Glomerular visceral epithelial cell (primary cell): ENCODE results near the gene SUPT3H.
"Not testable (repeated sequence)": the region's sequence is repeated elsewhere in the genome, so short reads cannot be mapped to it uniquely, and the experiment has no call there.

Source experiments
- DNase-seq: peaks from one replicate; pipeline ENCODE4 v3.0.0-alpha.2; 2016; ENCODE audit errors: extremely low spot score

SUPT3H gene

DNA sequence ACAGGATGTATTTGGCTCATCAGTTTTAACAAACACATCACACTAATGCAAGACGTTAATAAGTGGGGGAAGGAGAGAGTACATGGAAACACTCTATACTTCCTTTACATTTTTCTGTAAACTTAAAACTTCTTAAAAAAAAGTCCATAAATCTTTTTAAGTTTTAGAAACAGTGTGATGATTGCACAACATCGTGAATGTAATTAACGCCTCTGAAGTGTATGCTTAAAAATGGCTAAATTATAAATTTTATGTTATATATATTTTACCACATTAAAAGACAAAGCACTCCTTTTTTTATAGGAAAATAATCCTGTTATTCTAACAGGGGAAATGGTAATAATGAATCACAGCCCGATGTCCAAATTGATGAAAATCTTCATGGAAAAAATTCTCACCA lies 193.7 kb downstream of the SUPT3H start:
- DNase-seq, result no peak

DNA sequence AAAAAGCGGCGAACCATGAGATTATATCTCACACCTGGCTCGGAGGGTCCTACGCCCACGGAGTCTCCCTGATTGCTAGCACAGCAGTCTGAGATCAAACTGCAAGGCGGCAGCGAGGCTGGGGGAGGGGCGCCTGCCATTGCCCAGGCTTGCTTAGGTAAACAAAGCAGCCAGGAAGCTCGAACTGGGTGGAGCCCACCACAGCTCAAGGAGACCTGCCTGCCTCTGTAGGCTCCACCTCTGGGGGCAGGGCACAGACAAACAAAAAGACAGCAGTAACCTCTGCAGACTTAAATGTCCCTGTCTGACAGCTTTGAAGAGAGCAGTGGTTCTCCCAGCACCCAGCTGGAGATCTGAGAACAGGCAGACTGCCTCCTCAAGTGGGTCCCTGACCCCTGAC lies 201.4 kb downstream of the SUPT3H start:
- DNase-seq, result not testable (repeated sequence)

DNA sequence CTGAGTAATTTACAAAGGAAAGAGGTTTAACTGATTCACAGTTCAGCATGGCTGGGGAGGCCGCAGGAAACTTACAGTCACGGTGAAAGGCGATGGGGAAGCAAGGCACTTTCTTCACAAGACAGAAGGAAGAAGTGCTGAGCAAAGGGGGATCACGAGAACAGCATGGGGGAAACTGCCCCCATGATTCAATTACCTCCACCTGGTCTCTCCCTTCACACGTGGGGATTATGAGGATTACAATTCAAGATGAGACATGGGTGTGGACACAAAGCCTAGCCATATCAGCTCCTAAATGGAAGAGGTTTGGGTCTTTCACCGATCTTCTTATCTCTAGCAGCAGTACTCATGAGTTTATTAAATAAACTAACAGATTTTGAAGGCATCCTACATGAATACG lies 202.5 kb downstream of the SUPT3H start:
- no peak for DNase-seq

DNA sequence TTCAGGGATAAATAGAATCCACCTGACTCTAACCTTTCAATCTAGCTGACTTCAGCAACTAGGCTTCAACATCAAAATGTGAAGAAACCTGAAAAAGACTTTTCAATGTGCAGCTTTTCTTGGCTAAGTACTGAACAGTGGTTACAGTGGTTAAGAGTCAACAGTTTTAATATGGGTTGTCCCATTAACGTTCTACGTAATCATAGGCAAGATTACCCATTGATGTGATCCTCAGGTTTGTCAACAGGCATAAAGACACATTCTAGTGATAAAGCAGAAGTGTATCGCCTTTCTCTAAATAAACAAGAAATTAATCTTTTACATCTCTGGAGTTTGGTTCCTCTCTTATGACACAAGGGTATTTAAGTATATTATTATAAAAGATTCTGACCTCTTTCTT lies 203.7 kb downstream of the SUPT3H start:
- no peak for DNase-seq

DNA sequence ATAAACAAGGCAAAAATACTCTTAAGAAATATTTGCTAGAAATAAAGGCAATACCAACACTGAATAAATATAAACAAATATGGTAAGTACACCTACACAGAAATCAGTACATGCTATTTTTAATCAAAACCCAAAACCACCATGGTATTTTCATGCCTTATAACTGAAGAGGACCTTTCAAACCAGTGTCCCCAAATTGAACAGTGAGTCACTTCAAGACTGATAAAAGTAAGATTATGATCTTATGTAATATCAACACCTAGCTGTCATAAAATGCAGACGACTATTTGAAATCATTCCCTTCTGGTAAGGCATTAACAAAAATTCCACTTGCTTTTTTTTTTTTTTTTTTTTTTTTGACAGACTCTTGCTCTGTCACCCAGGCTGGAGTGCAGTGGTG lies 206.4 kb downstream of the SUPT3H start:
- DNase-seq, result no peak

DNA sequence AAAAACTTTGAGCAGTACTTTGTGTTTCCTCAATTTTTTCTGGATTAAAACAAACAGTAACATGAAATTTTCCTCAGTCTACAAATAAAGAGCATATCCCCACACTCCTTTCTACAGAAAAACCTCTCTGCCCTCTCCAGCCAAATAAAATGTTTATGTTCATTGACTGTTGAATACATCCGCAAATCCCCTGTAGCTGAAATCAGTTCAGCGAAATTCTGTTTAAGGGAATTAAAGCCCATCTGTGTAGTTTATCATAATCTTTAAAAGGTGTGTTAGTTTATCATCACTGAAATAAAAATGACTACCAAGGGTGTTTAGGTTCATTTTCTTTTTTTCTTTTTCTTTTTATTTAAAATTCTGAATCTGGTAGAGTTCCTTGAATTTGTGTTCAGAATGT lies 207.4 kb downstream of the SUPT3H start:
- no peak for DNase-seq

DNA sequence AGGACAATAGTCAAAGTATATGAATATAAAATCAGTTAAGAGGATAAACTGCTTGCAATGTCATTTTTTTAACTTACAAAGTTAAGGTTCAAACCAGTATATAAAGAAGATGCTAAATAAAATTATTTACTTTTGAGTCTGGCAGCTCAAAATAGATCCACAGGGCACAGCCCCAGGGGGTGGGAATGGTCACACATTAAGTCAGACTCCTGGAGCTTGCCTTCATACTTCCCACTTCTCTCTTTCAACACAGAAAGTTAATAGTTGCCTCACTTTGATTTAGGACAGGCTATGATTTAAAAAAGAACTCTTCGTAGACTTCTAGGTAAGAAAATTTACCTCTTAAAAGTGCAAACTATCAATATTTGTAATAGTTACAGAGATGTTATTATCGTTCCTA lies 207.9 kb downstream of the SUPT3H start:
- no peak for DNase-seq

DNA sequence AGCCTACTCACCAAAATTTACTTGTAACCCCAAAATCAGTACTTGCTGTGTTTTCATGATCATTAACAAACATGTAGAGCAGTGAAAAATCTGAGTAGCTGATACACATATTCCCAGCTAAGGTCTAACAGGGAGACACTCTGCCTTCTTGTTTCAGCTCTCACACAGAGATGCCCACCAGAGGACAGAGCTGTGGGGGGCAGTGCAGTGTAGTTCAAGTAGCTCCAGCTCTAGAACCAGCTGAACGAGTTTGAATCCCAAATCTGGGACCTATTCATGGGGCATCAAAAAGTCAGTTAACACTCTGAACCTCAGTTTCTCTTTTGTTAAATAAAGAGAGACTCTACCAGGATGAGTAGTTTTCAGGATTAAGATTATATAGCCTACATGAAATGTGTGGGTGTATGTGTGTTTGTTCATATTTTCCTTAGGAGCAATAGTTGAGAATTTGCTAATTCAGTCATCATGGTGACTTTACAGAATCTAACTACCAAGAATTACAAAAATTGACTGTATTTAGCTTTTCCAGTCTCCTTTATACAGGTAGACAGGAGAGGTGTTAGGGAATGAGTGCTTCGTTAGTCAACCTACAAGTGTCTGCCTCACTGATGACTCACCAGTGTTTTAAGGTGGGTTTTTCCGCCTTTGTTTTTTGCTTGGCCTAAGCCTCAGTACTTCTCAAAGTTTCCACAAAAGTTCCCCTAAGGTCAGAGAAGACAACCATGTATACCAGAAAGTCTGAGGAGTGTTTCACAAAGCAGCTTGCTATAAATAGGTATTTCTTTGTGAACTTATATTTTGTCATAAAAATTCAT lies 213.6 kb downstream of the SUPT3H start:
- peak; percentile 19 for DNase-seq

DNA sequence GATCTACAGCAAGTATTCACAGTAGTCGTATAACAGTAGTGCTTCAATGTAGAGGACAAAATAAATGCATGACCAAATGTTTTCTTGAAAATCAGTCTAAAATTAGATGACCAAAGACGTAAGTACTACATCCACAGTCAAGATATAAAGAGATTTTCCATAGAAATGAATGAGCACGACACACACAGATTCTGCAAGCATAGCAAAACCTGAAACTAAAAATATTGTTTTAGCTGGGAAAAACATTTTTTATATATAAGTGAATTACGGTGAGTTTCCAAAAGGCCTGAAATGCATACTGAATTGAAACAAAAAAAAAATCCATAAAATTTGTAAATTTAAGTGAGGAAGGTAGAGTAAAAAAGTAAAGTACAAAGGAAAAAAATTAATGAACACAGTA lies 217.4 kb downstream of the SUPT3H start:
- no peak for DNase-seq

DNA sequence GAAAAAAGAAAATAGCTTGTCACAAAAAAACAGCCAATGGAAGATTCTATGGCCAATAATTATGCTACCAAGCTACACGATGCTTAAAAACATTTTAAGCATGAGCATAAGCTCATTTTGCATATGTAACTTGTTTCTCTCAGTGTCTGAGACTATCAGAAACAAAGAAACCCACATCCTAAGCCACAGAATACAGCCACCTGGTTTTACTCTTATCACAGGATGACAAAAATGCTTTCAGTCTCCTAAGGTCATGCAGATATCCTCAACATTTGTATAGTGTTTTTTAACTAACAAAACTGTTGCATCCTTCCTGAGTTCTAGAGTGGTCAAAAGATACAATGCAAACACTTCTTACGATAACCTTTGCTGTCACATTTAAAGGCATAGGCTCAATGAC lies 221.7 kb downstream of the SUPT3H start:
- no peak for DNase-seq

DNA sequence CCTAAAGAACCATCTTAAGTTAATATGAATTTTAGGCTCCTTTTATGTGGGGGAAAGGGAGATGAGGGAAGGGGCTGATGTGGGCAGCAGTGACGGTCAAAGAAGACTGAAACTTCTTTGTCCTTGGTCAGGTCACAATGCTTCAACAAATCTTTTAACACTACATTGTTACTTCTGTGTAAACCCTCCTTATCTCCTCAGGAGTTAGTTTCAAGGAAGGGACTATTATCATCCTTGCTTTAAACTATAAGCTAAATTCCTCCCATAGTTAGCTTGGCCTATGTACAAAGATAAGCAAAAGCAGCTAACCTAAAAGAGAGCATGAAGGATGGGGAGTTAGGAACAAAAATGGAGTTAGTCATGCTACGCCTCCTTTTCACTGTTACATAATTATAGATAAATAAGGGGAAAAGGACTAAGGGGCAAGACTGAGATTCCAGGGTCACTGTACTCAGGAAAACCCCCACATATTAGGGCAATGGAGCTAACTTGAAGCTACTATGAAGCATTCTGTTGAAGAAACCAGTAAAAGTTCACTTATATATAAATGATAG lies 222.3 kb downstream of the SUPT3H start:
- no peak for DNase-seq

DNA sequence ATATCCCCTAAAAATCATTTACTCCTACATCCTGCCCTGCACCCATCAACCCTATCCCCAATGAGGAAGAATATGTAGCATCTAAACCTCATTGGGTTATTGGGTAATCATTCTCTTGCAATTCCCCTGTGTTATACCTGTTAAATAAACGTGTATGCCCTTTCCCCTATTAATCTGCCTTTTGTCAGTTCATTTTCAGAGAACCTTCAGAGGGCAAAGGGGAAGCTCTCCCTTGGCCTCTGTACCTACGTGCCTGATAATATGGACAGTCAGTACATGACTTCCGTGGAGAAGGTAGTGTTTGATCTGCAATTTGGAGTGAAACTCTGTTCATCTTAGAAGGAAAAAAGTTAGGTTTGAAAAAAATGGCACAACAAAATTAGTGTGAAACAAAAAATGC lies 223.1 kb downstream of the SUPT3H start:
- DNase-seq, result no peak

DNA sequence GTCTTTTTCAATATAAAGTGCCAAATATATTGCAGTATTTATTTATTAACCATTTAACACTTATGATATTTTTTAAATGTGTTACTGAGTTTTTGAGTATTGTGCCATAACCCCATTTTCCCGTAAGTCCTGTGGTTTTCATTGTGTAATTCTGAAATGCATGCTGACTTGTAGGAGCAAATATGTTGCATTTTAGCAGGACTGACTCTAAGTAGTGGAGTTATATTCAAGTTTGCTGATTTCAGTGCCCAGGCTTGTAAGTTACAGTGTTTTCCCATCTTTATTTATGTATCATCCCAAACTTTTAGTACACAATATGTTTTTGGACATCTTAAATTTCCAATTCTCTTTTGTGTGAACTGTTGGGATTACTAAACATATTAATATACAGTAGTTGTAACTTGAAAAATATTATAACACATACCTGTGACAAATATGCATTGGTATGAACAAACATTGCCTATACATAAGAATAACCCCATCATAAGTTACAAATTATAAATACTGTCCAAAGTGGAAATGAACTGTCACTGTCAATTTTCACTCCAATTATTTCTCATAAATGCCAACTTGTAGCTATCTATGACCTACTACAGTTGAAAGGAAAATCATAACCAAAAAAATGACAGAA lies 228.9 kb downstream of the SUPT3H start:
- DNase-seq, result no peak

DNA sequence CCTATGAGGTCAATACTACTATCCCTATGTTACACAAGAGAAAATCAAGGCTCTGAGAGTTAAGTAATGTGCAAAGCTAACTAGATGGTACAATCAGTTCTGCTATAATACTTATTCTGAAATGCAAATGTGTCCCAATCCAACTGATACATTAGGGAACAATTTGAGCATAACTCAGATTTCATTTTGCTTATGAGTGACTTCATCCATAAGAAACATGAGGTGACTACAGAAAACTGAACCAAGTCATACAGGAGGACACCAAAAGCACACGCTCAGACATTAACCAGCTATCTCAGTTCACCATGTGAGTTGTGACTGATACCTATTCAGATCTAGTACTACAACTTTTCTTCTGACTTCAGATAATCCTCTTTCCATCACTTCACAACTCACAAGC lies 229.5 kb downstream of the SUPT3H start:
- no peak for DNase-seq

DNA sequence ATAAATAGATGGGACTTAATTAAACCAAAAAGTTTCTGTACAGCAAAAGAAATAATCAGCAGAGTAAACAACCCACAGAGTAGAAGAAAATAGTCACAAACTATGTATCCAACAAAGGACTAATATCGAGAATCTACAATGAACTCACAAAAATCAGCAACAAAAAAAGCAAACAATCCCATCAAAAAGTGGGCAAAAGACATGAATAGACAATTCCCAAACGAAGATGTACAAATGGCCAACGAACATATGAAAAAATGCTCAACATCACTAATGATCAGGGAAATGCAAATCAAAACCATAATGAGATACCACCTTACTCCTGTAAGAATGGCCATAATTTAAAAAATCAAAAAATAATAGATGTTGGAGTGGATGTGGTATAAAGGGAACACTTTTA lies 232.1 kb downstream of the SUPT3H start:
- not testable (repeated sequence) for DNase-seq

DNA sequence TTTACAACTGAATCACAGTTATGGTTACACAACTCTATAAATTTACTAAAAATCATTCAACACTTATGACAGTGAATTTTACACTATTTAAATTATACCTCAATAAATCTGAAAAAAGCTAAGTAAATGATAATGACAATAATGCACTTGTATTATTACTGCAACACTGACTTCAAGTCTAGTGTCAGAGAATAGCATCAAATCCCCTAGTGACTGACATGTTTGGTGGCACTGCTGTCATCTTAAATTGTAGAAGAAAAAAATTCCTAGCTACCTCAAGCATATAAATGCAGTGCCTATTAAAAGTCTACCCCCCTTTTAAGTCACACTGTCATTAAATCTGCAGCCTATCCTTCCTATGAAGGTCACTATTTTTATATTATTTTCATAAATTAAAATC lies 239.0 kb downstream of the SUPT3H start:
- no peak for DNase-seq

DNA sequence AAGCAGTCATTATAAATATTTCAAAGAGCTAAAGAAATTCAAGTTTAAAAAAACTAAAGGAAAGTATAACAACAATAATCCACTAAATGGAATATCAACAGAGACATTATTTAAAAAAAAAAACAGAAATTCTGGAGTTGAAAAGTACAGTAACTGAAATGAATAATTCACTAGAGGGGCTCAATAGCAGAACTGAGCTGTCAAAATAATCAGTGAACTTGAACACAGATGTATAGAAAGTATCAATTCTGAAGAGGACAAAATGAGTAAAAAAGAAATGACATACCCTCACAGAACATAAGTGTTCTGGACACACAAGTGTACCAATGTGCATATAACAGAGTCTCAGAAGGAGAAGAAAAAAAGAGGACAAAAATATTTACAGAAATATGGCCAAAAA lies 241.2 kb downstream of the SUPT3H start:
- no peak for DNase-seq

DNA sequence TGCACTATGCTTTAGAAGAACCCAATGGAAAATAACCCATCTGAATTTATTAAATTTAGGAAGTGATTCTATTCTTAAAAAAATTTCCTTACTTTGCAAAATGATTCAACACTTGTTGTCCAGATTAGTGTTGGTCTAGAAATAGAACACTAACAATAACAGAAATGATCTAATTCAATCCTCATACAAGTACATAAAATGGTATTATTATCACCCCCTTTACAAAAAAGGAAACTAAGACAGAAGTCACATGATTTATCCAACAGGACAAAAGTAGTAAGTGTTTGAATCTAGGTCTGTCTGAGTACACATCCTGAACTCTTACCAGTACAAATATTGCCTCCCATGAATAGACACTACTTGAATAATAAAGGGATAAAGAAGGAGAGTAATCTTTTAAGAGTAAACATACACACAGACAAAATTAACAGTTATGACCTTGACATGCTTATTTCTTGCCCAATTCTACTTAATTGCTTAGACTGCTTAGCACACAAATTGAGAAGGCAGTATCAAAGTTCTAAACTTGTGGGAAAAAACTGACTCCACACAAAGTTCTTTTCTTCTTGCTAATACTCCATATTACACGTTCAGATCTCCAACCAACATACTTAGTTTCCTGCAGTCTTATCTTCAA lies 245.0 kb downstream of the SUPT3H start:
- DNase-seq, result no peak

DNA sequence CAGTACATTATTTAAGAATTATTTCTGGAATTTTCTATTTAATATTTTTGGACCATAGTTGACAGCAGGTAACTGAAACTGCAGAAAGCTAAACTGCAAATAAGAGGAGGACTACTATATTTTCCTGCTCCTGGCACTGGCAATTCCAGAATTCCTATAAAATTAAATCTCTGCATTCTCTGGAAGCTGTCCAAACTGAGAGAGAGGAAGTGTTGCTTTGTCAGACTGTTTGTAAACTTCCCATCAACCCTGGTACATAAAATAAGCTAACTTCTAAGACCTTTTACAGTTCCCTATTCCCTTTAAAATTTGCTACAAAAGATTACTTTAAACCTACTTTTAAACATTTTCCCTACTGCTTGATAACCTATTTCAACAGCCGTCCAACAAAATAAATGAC lies 245.7 kb downstream of the SUPT3H start:
- DNase-seq, result no peak

DNA sequence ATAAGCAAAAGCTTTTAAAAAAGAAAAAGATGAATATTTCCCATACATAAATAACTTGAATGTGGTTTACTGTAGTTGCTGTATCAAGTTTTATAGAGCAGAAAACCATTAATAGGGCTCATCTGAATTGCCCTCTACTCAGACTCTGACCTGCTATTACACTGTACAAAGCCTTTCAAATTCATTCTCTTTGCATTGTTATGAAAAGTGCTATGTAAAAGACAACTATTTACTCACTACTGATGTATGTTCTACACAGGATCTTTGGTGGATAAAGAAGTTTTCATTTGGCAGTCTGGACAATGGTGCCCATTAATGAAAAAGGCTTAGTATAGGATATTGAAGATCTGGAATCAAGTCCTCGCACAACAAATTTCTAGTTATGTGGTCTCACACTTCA lies 248.7 kb downstream of the SUPT3H start:
- DNase-seq, result no peak

DNA sequence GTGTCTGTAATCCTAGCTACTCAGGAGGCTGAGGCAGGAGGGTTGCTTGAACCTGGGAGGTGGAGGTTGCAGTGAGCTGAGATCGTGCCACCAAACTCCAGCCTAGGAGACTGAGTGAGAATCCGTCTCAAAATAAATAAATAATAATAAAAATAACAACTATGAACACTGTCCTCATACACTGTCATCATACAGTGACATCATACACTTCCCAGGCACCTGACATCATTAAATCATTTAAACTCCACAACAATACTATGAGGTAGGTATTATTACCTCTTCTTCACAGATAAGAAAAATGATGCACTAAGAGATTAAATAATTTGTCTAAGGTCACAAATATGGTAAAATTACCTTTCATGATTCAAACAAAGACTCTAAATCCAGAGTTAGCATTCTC lies 250.5 kb downstream of the SUPT3H start:
- no peak for DNase-seq

DNA sequence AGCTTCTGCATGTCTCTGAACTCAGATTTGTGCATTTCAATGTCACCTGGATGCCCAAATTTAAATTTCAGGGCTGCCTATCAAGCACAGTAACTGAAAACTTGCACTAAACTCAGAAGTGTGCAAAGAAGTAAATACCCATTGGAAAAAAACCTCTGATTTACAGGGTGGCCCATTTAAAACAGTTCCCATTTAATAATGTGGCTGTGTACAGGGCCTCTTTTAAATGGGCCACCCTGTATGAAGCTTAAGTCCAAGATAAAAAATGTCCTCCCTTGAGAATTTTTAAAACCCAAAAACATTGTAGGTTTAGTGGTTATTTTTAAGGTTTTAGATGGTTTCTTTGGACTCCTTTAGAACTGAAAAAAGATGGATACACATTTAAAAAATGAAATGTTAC lies 251.7 kb downstream of the SUPT3H start:
- no peak for DNase-seq

DNA sequence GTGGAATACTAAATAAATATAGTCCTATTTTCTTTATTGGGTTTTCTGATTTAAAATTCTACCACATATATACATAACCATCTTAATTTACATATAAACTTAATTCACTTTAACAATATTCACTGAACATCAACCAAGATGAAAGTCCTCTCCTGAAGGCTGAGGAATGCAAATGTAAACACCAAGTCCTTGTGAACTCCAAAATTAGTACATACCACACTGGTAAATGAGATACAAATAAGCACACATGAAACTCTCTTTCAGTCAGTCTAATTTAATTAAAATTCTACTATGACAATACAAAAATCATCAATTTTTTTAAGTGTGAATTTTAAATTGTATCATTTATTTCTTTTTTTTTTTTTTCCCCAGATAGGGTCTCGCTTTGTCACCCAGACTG lies 254.7 kb downstream of the SUPT3H start:
- no peak for DNase-seq
